NCI-H748 (cell line): ENCODE data around the gene MAP3K1.
"Not testable (repeated sequence)": the region's sequence is repeated elsewhere in the genome, so short reads cannot be mapped to it uniquely, and the experiment has no call there.

Source experiments
- DNase-seq: peaks from one replicate; lab custom pipeline; 2025; ENCODE audit not compliant: unreplicated experiment; lab: John Stamatoyannopoulos, UW

Gene MAP3K1

DNA sequence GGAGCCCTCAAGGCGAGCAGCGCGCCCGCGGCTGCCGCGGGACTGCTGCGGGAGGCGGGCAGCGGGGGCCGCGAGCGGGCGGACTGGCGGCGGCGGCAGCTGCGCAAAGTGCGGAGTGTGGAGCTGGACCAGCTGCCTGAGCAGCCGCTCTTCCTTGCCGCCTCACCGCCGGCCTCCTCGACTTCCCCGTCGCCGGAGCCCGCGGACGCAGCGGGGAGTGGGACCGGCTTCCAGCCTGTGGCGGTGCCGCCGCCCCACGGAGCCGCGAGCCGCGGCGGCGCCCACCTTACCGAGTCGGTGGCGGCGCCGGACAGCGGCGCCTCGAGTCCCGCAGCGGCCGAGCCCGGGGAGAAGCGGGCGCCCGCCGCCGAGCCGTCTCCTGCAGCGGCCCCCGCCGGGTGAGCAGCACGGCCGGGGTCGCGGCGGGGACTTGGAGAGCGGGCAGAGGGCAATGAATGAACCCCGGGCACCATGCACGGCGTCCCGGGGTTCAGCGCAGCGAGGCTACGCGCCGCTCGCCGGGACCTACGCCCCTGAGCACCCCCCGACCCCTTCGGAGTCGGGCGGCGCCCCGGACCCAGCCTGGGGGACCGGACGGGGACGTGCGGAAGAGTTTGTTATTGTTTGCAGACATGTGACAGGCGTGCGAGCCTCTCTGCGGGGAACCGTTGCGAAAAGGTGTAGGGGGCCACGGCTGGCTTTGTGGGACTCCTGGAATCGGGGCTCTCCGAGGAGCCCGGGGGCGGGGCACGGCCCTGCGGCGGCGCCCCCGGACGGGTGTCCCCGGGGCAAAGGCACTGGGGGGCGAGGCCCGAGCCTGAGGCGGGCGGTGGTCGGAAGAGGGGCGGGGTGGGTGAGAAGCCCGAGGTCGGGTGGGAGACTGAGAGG, 553 bp downstream of the MAP3K1 start:
- peak; percentile 80 for DNase-seq

GRCh38 chr5:56816546-56817081, 1.3 kb downstream of the MAP3K1 start:
- DNase-seq = peak; percentile 74

- DNase-seq = no peak
Observed at GRCh38 chr5:56817263-56818014, 2.1 kb downstream of the MAP3K1 start.

DNA sequence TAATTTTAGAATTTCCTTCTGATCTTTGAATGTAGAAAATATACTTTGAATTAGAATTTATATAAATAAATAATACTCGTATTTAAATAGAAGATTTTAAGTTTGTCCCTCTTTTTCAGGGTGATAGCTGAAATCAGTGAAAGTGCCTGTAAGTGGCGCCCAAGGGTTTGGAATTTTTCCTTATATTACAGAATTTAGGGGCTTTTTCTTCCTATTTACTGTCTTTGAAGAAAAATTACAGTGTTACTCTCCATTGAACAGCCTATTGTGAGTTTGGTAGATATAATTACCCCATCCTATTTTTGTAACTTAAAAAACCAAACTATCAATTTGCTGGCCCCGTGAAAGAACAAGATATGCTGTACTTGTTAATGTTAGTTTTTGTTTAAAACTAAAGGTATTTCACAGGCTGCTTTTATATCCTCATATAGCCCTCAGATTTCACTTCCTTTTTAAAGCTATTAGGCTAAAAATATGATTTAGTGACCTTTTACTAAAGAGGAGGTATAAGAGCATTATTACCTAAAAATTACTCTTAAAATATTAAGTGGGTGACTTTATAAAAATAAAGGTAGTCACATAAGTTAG, 3.2 kb downstream of the MAP3K1 start:
- DNase-seq = no peak

DNA sequence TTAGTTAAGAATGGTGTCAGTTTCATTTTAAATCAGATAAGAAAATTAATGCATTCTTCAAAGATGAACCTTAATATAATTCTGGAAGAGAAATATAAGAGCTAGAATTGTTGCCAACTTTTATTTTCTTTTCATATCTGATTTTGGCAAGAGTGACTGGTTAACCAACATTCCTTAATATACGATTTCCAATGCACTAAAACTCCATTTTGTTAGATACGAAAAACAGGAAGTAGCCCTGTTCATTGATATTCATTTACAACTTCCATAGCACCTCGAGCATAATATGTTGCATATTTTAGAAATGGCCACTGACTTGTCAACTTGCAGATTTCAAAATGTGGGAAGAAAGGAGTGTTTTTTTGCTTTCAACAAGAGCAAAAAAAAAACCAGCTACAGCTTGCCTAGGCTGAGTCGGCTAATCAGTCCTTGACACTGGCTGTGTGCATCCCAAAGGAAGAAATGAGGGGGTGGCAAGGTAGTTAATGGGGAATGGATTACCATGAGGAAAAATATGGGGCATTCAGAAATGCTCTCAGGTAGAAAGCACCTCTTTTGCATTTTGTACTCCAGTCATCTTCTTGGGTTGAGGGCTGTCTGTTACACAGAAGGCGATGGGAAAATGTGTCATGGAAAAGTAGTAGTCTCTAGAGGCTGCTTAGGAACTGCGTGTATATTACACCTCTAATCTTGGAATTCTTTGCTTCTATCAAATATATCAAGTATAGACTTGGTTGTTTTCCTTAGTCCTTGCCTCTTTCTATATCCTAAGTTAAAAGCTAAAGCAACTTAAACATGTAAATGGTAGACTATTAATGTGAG, 3.9 kb downstream of the MAP3K1 start:
- no peak for DNase-seq

GRCh38 chr5:56821868-56822267, 6.5 kb downstream of the MAP3K1 start:
- DNase-seq = not testable (repeated sequence)

DNA sequence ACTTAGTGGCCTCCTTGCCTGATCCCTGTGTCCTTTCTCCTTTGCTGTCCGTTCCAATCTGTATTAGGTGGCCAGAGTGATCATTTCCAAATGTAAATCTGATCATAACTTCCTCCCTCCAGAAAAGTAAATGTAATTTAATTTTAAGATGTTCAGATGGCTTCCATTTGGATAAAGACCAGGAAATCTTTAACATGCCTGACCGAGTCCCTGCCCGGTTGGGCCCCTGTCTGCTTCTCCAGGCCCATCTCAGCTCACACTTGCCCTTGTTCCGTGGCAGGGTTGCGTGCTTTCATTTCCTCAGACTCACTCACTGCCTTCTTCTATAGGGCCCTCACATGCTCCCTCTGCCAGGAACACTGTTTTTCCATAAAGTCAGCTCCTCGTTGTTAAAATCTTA, 7.6 kb downstream of the MAP3K1 start:
- no peak for DNase-seq

DNA sequence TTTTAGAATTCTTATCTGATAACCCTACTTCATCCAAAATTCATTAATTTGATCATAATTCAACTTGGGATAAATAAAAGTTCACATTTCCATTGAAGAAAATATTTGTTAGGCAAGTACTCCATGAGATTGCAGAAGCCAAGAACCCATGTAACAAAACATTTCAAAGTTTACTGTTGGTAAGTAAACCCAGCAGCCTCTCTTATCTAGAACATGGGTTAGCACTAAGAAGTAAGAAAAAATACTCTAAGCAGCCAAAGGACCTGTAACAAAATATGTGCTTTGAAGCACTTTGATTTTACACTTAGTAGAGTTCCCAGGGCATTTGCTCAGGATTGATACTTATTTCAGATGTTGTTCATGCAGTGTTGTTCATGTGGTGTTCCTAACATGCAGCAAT, 8.7 kb downstream of the MAP3K1 start:
- DNase-seq = no peak

- peak; percentile 26 for DNase-seq
Observed at GRCh38 chr5:56825222-56825824, 10.0 kb downstream of the MAP3K1 start.

- peak; percentile 7 for DNase-seq
Observed at GRCh38 chr5:56827049-56827448, 11.7 kb downstream of the MAP3K1 start.

- DNase-seq = no peak
Observed at GRCh38 chr5:56827924-56828323, 12.6 kb downstream of the MAP3K1 start.

- no peak for DNase-seq
Observed at GRCh38 chr5:56829137-56829908, 14.0 kb downstream of the MAP3K1 start.

DNA sequence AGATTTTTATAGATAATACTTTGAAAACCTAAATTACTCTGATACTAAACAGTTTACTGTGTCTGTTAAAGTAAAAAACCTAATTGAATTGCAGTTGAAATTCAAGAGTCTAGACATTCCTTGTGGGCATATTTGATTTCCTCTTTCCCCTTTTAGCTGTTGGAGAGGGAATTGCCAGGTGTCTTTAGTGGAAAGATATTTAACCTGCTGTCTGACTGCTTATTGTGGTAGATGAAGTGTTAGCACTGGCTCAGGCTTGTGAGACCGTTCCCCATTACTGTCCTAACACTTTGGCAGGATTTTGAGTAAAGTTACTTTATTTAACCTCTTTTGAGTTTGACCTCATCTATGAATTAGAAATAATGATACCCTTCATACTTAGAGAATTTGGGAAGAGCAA, 16.4 kb downstream of the MAP3K1 start:
- no peak for DNase-seq

DNA sequence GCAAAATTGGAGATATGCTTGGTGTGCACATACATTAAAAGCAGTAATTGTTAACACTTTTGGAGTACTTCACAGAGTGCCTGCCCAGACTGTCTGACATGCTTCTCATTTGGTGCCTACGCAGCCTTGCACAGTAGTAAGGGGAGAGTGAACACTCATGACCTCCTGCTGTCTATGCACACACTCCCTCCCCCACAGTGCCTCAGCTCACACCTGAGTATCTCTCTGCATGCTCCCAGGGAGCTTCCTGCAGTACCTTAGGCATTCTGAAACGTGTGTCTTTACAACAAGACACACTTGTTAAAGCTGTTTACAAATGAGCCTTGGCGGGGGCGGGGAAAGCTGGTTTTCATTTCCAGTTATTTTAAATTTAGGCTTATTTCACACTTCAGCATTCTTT, 18.0 kb downstream of the MAP3K1 start:
- peak; percentile 24 for DNase-seq

GRCh38 chr5:56837381-56837780, 22.0 kb downstream of the MAP3K1 start:
- DNase-seq = no peak

GRCh38 chr5:56837956-56838355, 22.6 kb downstream of the MAP3K1 start:
- no peak for DNase-seq

GRCh38 chr5:56838409-56839039, 23.2 kb downstream of the MAP3K1 start:
- peak; percentile 61 for DNase-seq

- no peak for DNase-seq
Observed at GRCh38 chr5:56839062-56839461, 23.7 kb downstream of the MAP3K1 start.

DNA sequence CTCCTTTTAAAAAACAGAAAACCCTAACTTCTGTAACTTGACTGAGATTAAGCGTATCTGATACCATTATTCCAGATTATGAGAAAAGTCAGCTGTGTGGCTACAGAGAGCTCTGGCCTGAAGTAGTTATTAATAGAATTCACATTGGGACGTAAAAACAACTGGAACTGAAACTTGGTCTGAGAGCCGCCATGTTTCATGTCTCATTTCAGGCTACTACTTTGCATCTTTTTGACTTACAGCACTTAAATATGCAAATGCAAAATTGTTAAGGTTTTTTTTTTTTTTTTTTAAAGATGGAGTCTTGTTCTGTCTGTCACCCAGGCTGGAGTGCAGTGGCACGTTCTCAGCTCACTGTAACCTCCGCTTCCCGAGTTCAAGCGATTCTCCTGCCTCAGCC, 25.2 kb downstream of the MAP3K1 start:
- no peak for DNase-seq
